GM20431 (cell line): ENCODE data around the gene ANKUB1.

Experiments
- in situ Hi-C: fragments of 300-500 bp; cut with MseI, MboI; formaldehyde crosslinking; loops from one replicate; pipeline ENCODE4 v1.15.0; 2020; ENCODE audit warnings: low sequenced_read_pairs; ENCODE audit not compliant: unreplicated experiment

Gene ANKUB1

GRCh38 chr3:149810846-149811245 is 18.5 kb upstream of the ANKUB1 start:
- in situ Hi-C loops = no loop called here

DNA sequence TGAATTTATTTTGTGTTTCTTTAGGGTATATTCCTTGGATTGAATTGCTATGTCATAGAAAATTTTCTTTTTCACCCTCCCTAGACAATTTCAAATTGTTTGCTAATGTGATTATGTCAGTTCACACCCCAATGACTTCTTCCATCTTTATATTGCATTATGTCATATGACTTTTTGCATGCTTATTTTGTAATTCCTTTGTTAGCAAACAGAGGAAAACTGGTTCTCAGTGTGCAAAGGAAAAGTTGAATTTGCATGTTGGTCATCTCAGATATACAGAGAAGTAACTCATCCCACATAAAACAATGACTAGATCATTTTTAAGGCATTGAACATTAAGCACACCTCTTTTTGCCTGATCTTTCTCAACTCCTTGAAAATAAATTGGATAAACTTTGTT is 17.3 kb upstream of the ANKUB1 start:
- in situ Hi-C loops = no loop called here

GRCh38 chr3:149808209-149808829 is 16.0 kb upstream of the ANKUB1 start:
- in situ Hi-C loops = no loop called here

- in situ Hi-C loops = no loop called here
Measured at GRCh38 chr3:149806171-149806778, 13.9 kb upstream of the ANKUB1 start.

GRCh38 chr3:149801639-149802038 is 9.3 kb upstream of the ANKUB1 start:
- in situ Hi-C loops = no loop called here

DNA sequence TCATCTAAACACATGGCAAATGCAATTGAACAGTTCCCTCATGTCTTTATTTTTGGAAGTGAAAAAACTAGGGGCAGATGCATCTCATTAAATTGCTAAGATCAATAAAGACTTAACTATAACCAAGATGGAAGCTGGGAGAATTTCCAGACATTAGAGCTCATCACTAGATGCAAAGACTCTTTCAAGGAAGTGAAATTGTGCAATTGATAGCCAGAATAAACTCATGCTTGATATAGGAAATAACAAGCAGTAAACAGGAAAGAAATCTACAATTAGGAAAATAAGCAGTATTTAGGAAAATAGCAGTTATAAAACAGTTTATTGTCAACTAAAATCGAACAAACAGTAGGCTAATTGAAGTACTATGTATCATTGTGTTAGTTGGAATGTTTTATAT is 8.8 kb upstream of the ANKUB1 start:
- in situ Hi-C loops = no loop called here

- in situ Hi-C loops = no loop called here
Measured at GRCh38 chr3:149800693-149801092, 8.3 kb upstream of the ANKUB1 start.

GRCh38 chr3:149796026-149796425 is 3.7 kb upstream of the ANKUB1 start:
- in situ Hi-C loops = loop anchor here (25.0 kb wide), 1 partner anchor 409 kb away; the partner anchor contains the start of gene TM4SF1

DNA sequence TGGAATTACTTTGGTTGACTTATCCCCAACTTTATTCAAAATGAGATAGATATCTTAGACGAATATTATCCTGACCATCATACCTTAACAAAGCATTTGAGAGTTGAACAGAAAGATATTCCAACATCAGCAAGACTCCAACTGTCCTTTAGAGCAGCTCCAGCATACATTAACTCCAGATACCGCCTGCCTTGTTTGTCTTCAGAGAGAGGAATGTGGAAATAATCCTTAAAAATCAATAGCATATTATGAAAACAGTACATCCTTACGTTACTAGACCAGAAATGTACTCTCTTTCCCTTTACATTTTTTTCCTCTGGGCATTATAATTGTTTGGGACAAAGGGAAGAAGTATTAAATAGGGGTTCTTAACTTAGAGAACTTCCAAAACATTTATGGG is 1.7 kb downstream of the ANKUB1 start:
- in situ Hi-C loops = loop anchor here (25.0 kb wide), 1 partner anchor 403 kb away; the partner anchor contains the start of gene TM4SF1

DNA sequence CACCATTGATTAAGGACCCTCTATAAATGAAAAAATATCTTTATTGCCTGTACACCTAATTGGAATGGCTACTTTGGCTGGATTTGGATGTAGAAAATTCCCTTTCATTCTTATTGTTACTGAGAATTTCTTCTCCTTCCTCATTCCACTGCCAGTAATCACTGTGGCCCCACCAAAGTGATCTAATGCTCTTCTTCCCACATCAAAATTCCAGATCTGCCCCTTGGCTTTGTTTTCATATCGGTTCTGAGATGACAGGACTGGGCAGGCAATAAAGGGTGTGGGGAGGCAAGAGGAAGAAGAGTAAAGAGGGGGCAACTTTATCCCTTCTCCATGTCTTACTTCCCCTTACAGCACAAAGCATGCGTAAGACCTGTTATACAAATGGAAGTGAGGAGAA is 2.1 kb downstream of the ANKUB1 start:
- in situ Hi-C loops = loop anchor here (25.0 kb wide), 1 partner anchor 403 kb away; the partner anchor contains the start of gene TM4SF1

GRCh38 chr3:149784064-149784704 is 8.2 kb downstream of the ANKUB1 start:
- in situ Hi-C loops = loop anchor here (25.0 kb wide), 1 partner anchor 397 kb away; the partner anchor contains the start of gene TM4SF1

DNA sequence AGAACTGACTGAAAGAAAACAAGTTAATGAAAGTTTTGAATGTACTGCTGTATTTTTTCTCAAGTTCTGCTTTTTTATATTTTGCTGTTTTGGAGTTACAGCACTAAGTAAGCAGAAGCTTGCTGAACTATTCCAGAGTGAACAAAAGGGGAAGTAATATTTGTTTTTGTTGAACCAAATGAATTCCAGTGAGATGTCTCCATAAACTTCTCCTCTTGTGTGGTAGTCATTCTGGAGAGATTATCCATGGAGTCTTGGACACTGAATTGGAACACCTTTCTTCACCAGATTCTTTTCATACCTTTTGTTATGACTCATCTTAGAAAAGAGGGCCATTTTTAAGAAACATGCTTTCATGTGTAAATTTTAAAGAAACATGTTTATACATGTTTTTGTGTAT is 8.8 kb downstream of the ANKUB1 start:
- in situ Hi-C loops = loop anchor here (25.0 kb wide), 1 partner anchor 396 kb away; the partner anchor contains the start of gene TM4SF1

GRCh38 chr3:149781741-149782140 is 10.6 kb downstream of the ANKUB1 start:
- in situ Hi-C loops = loop anchor here (25.0 kb wide), 1 partner anchor 394 kb away; the partner anchor contains the start of gene TM4SF1

GRCh38 chr3:149781211-149781610 is 11.1 kb downstream of the ANKUB1 start:
- in situ Hi-C loops = loop anchor here (25.0 kb wide), 1 partner anchor 394 kb away; the partner anchor contains the start of gene TM4SF1

DNA sequence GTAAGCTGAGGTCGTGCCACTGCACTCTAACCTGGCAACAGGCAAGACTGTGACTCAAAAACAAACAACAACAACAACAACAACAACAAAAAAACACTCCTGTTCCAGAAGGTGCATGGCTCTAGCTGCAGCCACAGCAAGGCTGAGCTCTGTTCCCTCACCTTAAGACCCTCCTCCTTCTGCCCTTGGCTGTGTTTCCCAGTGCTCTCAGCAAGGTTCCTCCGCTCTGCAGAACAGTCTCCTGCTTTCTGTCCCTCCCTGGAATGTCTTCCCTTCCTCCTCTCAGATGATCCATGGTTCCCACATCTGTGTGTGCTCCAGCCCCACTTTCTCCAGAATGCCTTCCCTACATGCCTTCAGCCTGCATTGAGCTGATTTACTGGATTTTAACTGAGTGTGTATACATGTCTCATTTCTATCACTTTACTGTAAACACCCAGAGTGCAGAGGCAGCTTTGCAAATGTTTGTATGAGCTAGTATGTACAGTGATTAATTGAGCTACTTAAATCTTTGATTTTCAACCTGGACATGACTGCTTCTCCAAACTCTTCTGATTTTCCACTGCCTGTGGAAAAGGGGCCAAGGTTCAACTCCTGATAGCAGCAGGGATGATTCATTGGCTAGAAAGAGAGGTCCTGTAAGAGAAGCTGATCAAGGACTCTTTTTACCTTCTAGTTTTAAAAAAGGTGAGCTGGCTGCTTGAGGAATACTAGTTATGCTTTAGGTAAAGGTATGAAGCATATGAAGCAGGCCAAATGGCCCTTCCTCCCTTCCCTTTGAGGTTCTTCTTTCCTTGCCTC is 14.7 kb downstream of the ANKUB1 start:
- in situ Hi-C loops = loop anchor here (25.0 kb wide), 1 partner anchor 390 kb away; the partner anchor contains the start of gene TM4SF1

- in situ Hi-C loops = loop anchor here (25.0 kb wide), 1 partner anchor 389 kb away; the partner anchor contains the start of gene TM4SF1
Measured at GRCh38 chr3:149776170-149776569, 16.2 kb downstream of the ANKUB1 start.

DNA sequence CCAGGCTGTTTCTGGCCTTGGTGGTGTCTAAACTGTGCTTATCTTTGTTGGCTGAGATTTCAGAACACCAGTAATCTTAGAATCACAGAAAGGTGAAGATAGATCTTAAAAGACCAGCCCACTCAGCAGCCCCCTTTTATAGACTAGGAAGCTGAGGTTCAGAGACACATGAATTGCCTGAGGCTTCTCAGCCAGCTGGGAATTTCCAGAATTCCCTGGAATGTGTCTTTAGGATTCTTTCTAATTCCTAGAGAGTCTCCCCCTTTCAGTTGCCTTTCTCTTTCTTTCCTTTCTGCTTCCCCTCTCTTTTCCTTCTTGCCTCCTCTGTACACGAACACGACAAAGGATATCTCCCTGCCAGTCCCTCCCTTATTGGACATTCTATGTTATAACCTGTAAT is 19.5 kb downstream of the ANKUB1 start:
- in situ Hi-C loops = loop anchor here (25.0 kb wide), 1 partner anchor 261 kb away; no protein-coding TSS in a partner anchor

- in situ Hi-C loops = loop anchor here (25.0 kb wide), 1 partner anchor 259 kb away; no protein-coding TSS in a partner anchor
Measured at GRCh38 chr3:149771652-149772271, 20.6 kb downstream of the ANKUB1 start.

DNA sequence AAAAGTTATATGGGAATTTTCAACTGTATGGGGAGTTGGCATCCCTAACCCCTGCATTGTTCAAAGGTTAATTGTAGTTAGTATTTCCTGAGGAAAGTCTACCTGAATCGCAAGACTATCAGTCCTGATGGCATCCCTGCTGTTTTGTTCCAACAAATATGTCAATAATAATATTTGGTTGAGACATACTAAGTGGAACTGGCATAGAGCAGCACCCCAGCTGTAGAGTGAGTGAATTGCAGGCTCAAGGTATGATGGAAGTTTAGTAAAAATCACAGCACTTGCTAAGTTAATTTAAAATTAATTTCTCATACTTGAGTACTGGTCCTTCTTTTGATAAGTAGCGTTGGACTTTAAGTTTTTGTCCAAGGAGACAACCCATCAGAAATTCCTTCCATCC is 22.1 kb downstream of the ANKUB1 start:
- in situ Hi-C loops = loop anchor here (25.0 kb wide), 1 partner anchor 258 kb away; no protein-coding TSS in a partner anchor
